AG08396 (cell line): ENCODE results near the gene IL15.
A peak's percentile ranks its signal among the peaks of the same experiment; 100 is the strongest.
"Not testable (repeated sequence)": the region's sequence is repeated elsewhere in the genome, so short reads cannot be mapped to it uniquely, and the experiment has no call there.

ENCODE experiments used
- DNase-seq: peaks from one replicate; pipeline ENCODE4 v3.0.0; 2012; ENCODE audit warnings: low spot score, mixed read lengths

The IL15 gene

GRCh38 chr4:141703497-141703896 lies 67.1 kb downstream of the IL15 start:
- no peak for DNase-seq

- DNase-seq = no peak
Measured at GRCh38 chr4:141705048-141705746, 68.8 kb downstream of the IL15 start.

GRCh38 chr4:141705747-141706377 lies 69.5 kb downstream of the IL15 start:
- no peak for DNase-seq

GRCh38 chr4:141706445-141706844 lies 70.1 kb downstream of the IL15 start:
- no peak for DNase-seq

- DNase-seq = peak; percentile 22
Measured at GRCh38 chr4:141711211-141711610, 74.8 kb downstream of the IL15 start.

- DNase-seq = no peak
Measured at GRCh38 chr4:141713185-141713584, 76.8 kb downstream of the IL15 start.

- DNase-seq = peak; percentile 21
Measured at GRCh38 chr4:141713771-141714445, 77.5 kb downstream of the IL15 start.

GRCh38 chr4:141719585-141719984 lies 83.2 kb downstream of the IL15 start:
- DNase-seq = no peak

GRCh38 chr4:141721174-141721573 lies 84.8 kb downstream of the IL15 start:
- DNase-seq = no peak

- DNase-seq = no peak
Measured at GRCh38 chr4:141724646-141725045, 88.3 kb downstream of the IL15 start.

GRCh38 chr4:141727420-141727819 lies 91.0 kb downstream of the IL15 start:
- no peak for DNase-seq

- no peak for DNase-seq
Measured at GRCh38 chr4:141730805-141731204, 94.4 kb downstream of the IL15 start.

- DNase-seq = no peak
Measured at GRCh38 chr4:141731481-141731880, 95.1 kb downstream of the IL15 start.

- DNase-seq = no peak
Measured at GRCh38 chr4:141739636-141740035, 103.3 kb downstream of the IL15 start.

- no peak for DNase-seq
Measured at GRCh38 chr4:141746026-141746425, 109.6 kb downstream of the IL15 start.

GRCh38 chr4:141751806-141752205 lies 115.4 kb downstream of the IL15 start:
- not testable (repeated sequence) for DNase-seq

- no peak for DNase-seq
Measured at GRCh38 chr4:141757287-141757686, 120.9 kb downstream of the IL15 start.

- no peak for DNase-seq
Measured at GRCh38 chr4:141759796-141760425, 123.5 kb downstream of the IL15 start.

- DNase-seq = no peak
Measured at GRCh38 chr4:141761926-141762325, 125.5 kb downstream of the IL15 start.

GRCh38 chr4:141763374-141763773 lies 127.0 kb downstream of the IL15 start:
- no peak for DNase-seq

GRCh38 chr4:141768954-141769353 lies 132.6 kb downstream of the IL15 start:
- DNase-seq = peak; percentile 12

- DNase-seq = no peak
Measured at GRCh38 chr4:141771889-141772830, 135.8 kb downstream of the IL15 start.
